B cell (primary cell): ENCODE data around the gene PROCA1. TPM values are rescaled to one million over a fixed set of nuclear protein-coding genes. Genes with fewer than 3 reads are reported as not detected.

ENCODE experiments used
- ATAC-seq: fragments of 200-7000 bp; cut with Tn5 transposase; one replicate; pipeline ENCODE4 v1.10.0; 2021; ENCODE audit warnings: low read depth, mild to moderate bottlenecking, moderate number of reproducible peaks, moderate library complexity
- CTCF ChIA-PET: fragments of 350-600 bp; sonication (Branson Sonifier 250); formaldehyde crosslinking; loops from one replicate; lab custom pipeline; 2021; ENCODE audit warnings: antibody characterized with exemption, inconsistent platforms; lab: Charles Lee
- POLR2A ChIA-PET: fragments of 350-600 bp; sonication (Branson Sonifier 250); formaldehyde crosslinking; loops from one replicate; lab custom pipeline; 2021; ENCODE audit warnings: antibody characterized with exemption; lab: Charles Lee
- DNase-seq: peaks from one replicate; pipeline ENCODE4 v3.0.0; 2013
- H2AFZ ChIP-seq: 2 replicates; pipeline ENCODE4 v1.6.1; 2012; ENCODE audit warnings: mild to moderate bottlenecking, low read depth, low read length; ENCODE audit not compliant: insufficient read depth, poor library complexity, severe bottlenecking
- H3K27ac ChIP-seq, 2 donors: 1 replicate in 1 of 2; 2 replicates in 1 of 2; pipeline ENCODE4 v1.5.1; 2012 to 2013; ENCODE audit warnings: low read length in 2 of 2, mild to moderate bottlenecking in 2 of 2, moderate library complexity in 1 of 2
- H3K27me3 ChIP-seq, 4 experiments: fragments of 200-600 bp in 1 of 4; sonication (generic) in 1 of 4; replicated peaks in 1 of 4; 1 replicate in 2 of 4; 2 replicates in 2 of 4; pipeline versions ENCODE4 v1.6.1 to v1.7.0; 2013 to 2016; ENCODE audit warnings: low read length in 3 of 4, mild to moderate bottlenecking in 2 of 4, mixed read lengths in 1 of 4, moderate library complexity in 1 of 4; ENCODE audit not compliant: insufficient read depth in 4 of 4, control insufficient read depth in 3 of 4; ENCODE audit errors: control extremely low read depth in 1 of 4
- H3K36me3 ChIP-seq, 2 experiments: replicated peaks in 1 of 2; 1 replicate in 1 of 2; 2 replicates in 1 of 2; pipeline versions ENCODE4 v1.6.1 to v1.7.1; 2013; ENCODE audit warnings: low read length in 1 of 2; ENCODE audit not compliant: insufficient read depth in 2 of 2, control insufficient read depth in 1 of 2; ENCODE audit errors: control extremely low read depth in 1 of 2, extremely low read depth in 1 of 2
- H3K4me1 ChIP-seq, 2 donors: fragments of 200-600 bp in 1 of 2; sonication (generic) in 1 of 2; 1 replicate in 1 of 2; 2 replicates in 1 of 2; pipeline versions ENCODE4 v1.5.1 to v1.6.1; 2013 to 2017; ENCODE audit warnings: low read length in 2 of 2; ENCODE audit not compliant: control insufficient read depth in 2 of 2, insufficient read depth in 2 of 2
- H3K4me2 ChIP-seq: replicated peaks from 2 replicates; pipeline ENCODE3; 2012; ENCODE audit warnings: mild to moderate bottlenecking, low read depth, low read length; ENCODE audit not compliant: poor library complexity, severe bottlenecking
- H3K4me3 ChIP-seq, 5 experiments: fragments of 200-600 bp in 1 of 5; sonication (generic) in 1 of 5; 1 replicate in 3 of 5; 2 replicates in 2 of 5; pipeline versions ENCODE4 v1.5.1 to v1.7.0; 2011 to 2016; ENCODE audit warnings: low read length in 4 of 5, mild to moderate bottlenecking in 4 of 5, low read depth in 2 of 5, control low read depth in 1 of 5, moderate library complexity in 1 of 5; ENCODE audit not compliant: insufficient read depth in 1 of 5; ENCODE audit errors: control extremely low read depth in 1 of 5, extremely low read depth in 1 of 5
- H3K79me2 ChIP-seq: fragments of 200-600 bp; sonication (generic); one replicate; pipeline ENCODE4 v1.6.0; 2016; ENCODE audit warnings: low read length; ENCODE audit not compliant: control insufficient read depth, insufficient read depth
- H3K9ac ChIP-seq: fragments of 200-600 bp; sonication (generic); 2 replicates; pipeline ENCODE4 v1.6.1; 2017; ENCODE audit warnings: mild to moderate bottlenecking, low read length, moderate library complexity
- H3K9me3 ChIP-seq, 3 donors: one replicate each; pipeline versions ENCODE4 v1.6.1 to v1.7.1; 2013; ENCODE audit warnings: low read length in 2 of 3; ENCODE audit not compliant: control insufficient read depth in 2 of 3, insufficient read depth in 1 of 3; ENCODE audit errors: control extremely low read depth in 1 of 3
- H4K20me1 ChIP-seq: 2 replicates; pipeline ENCODE4 v1.6.0; 2012; ENCODE audit warnings: mild to moderate bottlenecking, low read length; ENCODE audit not compliant: insufficient read depth, control insufficient read depth, poor library complexity, severe bottlenecking
- H3K27ac Mint-ChIP-seq: one replicate; pipeline ENCODE4 v1.8.0; 2021; ENCODE audit warnings: mixed read lengths
- H3K27me3 Mint-ChIP-seq: one replicate; pipeline ENCODE4 v1.8.0; 2021; ENCODE audit warnings: mixed read lengths
- H3K4me1 Mint-ChIP-seq: one replicate; pipeline ENCODE4 v1.8.0; 2021; ENCODE audit warnings: mixed read lengths
- H3K4me3 Mint-ChIP-seq: one replicate; pipeline ENCODE4 v1.8.0; 2021; ENCODE audit warnings: mixed read lengths
- H3K9me3 Mint-ChIP-seq: one replicate; pipeline ENCODE4 v1.8.0; 2022; ENCODE audit warnings: mixed read lengths; ENCODE audit not compliant: insufficient read depth
- CTCF ChIP-seq: fragments of 200-600 bp; IDR thresholded peaks from one replicate; pipeline ENCODE4 v1.8.0; 2022; ENCODE audit warnings: antibody characterized with exemption, mild to moderate bottlenecking
- EZH2 ChIP-seq: IDR thresholded peaks from 2 replicates; pipeline ENCODE4 v1.6.1; 2012; ENCODE audit warnings: borderline replicate concordance, low read depth, mild to moderate bottlenecking, moderate library complexity, low read length; ENCODE audit not compliant: insufficient read depth, poor library complexity, severe bottlenecking
- WGBS: methylation state at CpG from one replicate; pipeline ENCODE4 v1.1.5; 2013; ENCODE audit warnings: missing lambda C conversion rate; ENCODE audit not compliant: insufficient coverage; 5-methylcytosine and 5-hydroxymethylcytosine counted together
- intact Hi-C: fragments of 100-400 bp; cut with micrococcal nuclease; formaldehyde crosslinking; loops from one replicate; pipeline ENCODE4 v1.10.0; 2022
- polyA plus RNA-seq: library from polyadenylated mRNA; depleted of rRNA; stranded (reverse); fragments of >200 nt; gene quantifications from 2 replicates; pipeline ENCODE4 v1.2.3, GENCODE V29; 2012
- total RNA-seq, 2 donors: library from RNA; stranded (reverse); fragments of 120-200 nt in 1 of 2; gene quantifications; 1 replicate in 1 of 2; 2 replicates in 1 of 2; pipeline versions ENCODE4 v1.2.3 to v1.2.4, GENCODE V29; 2013 to 2022

The PROCA1 gene
- total and polyA plus RNA-seq, 2 donors (not counting 1 experiment from before 2014, with no cell fraction given) = 7.4 to 26.8 TPM

DNA sequence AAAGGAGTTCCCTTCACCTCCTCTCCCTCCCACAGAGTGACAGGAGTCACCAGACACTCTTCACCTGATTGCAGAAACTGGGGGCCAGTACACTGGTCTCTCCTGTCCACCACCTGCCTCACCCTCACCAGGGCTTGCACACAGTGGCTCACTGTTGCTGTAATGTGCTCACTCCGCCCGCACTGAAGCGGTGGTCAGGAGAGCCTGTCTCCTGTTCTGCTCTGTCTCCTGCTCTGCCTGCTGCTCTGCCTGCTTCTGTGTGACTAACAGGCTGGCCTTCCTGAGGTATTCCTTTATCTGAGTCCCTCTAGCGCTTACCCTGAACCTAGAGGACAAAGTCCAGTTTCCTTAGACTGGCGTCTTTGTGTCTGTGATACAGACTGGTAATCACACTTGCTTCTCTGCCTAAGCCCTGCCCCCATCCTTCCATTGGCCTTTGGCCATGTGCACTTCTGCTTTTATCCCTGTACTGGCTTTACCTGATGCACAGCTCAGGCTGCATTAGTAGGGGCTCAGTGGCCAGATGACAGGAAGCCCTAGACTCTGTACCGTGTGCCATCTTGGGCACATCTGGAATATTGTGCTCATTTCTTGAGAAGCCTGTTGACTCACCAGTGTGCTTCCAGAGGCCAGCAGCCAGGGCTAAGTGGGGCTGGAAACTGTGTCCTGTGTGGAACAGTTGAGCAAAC lies 13.3 kb downstream of the PROCA1 start:
- Histone ChIP-seq H3K79me2 (no peaks in the 10 kb centered on the region), H3K27ac (no peak overlapping the region), H3K36me3 (peaks cover 12 to 96% of the 10 kb centered on the region in 2 experiments), H3K4me1 (no peaks in the 10 kb centered on the region), H3K9ac (no peak overlapping the region), H2AFZ (no peak overlapping the region), H3K9me3 (no peaks in the 10 kb centered on the region), H3K4me3 (no peak overlapping the region), H3K4me2 (no peak overlapping the region), H4K20me1 (no peaks in the 10 kb centered on the region), H3K27me3 (no peaks in the 10 kb centered on the region)
- ChIA-PET POLR2A (no interaction called here), CTCF (no interaction called here)
- Mint-ChIP-seq H3K4me1 (no peaks in the 10 kb centered on the region), H3K4me3 (no peak overlapping the region), H3K9me3 (no peaks in the 10 kb centered on the region), H3K27me3 (no peaks in the 10 kb centered on the region), H3K27ac (peak overlapping the region; percentile 23)
- intact Hi-C loops = no loop called here
- DNase-seq (no peak), ATAC-seq (no peak)
- TF ChIP-seq CTCF = no peak
- no peak for TF ChIP-seq EZH2
- WGBS = 95% methylated on average over 6 of the region's 6 CpGs

DNA sequence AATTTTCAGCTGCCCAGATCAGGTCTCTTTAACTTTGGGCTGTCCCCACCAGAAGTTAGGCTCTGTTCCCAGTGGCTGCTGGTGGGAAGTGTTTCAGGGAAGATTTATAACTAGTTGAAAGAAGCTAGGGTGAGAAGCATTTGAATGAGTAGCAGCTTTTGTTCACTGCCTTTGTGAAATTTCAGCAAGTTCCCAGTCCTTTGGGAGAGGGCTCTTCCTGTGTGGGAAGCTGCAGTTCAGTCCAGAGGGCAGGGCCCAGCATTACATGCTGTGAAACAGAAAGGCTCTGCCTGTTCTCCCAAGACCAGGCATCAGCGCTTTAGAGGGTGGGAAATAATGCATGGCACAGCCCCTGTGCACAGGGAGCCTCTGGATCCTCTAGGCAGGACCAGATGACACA lies 17.8 kb downstream of the PROCA1 start:
- WGBS = 83% methylated on average over 1 of the region's 1 CpG
- Histone ChIP-seq H3K27ac (no peak overlapping the region), H4K20me1 (peaks cover 7% of the 10 kb centered on the region), H3K9ac (no peak overlapping the region), H3K4me3 (no peak overlapping the region), H3K9me3 (no peaks in the 10 kb centered on the region), H2AFZ (no peak overlapping the region), H3K4me1 (no peaks in the 10 kb centered on the region), H3K79me2 (no peaks in the 10 kb centered on the region), H3K27me3 (no peaks in the 10 kb centered on the region), H3K4me2 (no peak overlapping the region), H3K36me3 (peaks cover 27 to 76% of the 10 kb centered on the region in 2 experiments)
- Mint-ChIP-seq H3K9me3 (no peaks in the 10 kb centered on the region), H3K27me3 (no peaks in the 10 kb centered on the region), H3K27ac (no peak overlapping the region), H3K4me1 (no peaks in the 10 kb centered on the region), H3K4me3 (no peak overlapping the region)
- intact Hi-C loops = no loop called here
- CTCF ChIA-PET = interaction anchor here (1.5 kb wide), 1 partner anchor 153 kb away, joined by 3 read pairs; no protein-coding TSS in a partner anchor
- TF ChIP-seq EZH2 (no peak), CTCF (no peak)
- POLR2A ChIA-PET = no interaction called here
- ATAC-seq (no peak), DNase-seq (no peak)
